IMR-90 (cell line): ENCODE data around the gene UCHL1. TPM values are rescaled to one million over a fixed set of nuclear protein-coding genes. Genes with fewer than 3 reads are reported as not detected.

Source experiments
- ATAC-seq: fragments of 200-7000 bp; cut with Tn5 transposase; 2 replicates; pipeline ENCODE4 v1.9.1; 2020; ENCODE audit warnings: low read depth, mild to moderate bottlenecking, moderate library complexity
- BruUV-seq: library from RNA; stranded (reverse); fragments of 400-500 nt; replicated peaks from 2 replicates; lab custom pipeline; 2021; lab: Mats Ljungman, UMichigan
- CTCF ChIA-PET: fragments of 300-600 bp; formaldehyde crosslinking; extraction: SDS; loops from one replicate; lab custom pipeline; 2021; ENCODE audit warnings: antibody characterized with exemption; lab: Yijun Ruan, JAX
- POLR2A ChIA-PET: fragments of 300-600 bp; sonication (Branson Sonifier 250); formaldehyde crosslinking; loops from one replicate; lab custom pipeline; 2022; ENCODE audit warnings: antibody characterized with exemption; ENCODE audit not compliant: unreplicated experiment; lab: Charles Lee
- DNase-seq: peaks from one replicate; pipeline ENCODE4 v3.0.0; 2013
- H2AFZ ChIP-seq: replicated peaks from 2 replicates; pipeline ENCODE3; 2013; ENCODE audit warnings: low read length, mild to moderate bottlenecking; ENCODE audit not compliant: poor library complexity
- H2AK5ac ChIP-seq: 2 replicates; pipeline ENCODE4 v1.6.1; 2013; ENCODE audit warnings: low read depth, low read length, inconsistent platforms
- H2AK9ac ChIP-seq: replicated peaks from 2 replicates; pipeline ENCODE3; 2013; ENCODE audit warnings: mild to moderate bottlenecking, low read depth, low read length, moderate library complexity; ENCODE audit not compliant: poor library complexity
- H2BK120ac ChIP-seq: 2 replicates; pipeline ENCODE4 v1.6.1; 2013; ENCODE audit warnings: low read depth, low read length, inconsistent platforms
- H2BK15ac ChIP-seq: 3 replicates; pipeline ENCODE4 v1.6.1; 2013; ENCODE audit warnings: low read depth, low read length, inconsistent platforms
- H2BK20ac ChIP-seq: 2 replicates; pipeline ENCODE4 v1.6.1; 2013; ENCODE audit warnings: low read depth, mild to moderate bottlenecking, inconsistent platforms, low read length, moderate library complexity
- H2BK5ac ChIP-seq: 2 replicates; pipeline ENCODE4 v1.6.1; 2013; ENCODE audit warnings: mild to moderate bottlenecking, low read depth, low read length, inconsistent platforms; ENCODE audit not compliant: poor library complexity, severe bottlenecking
- H3K14ac ChIP-seq: replicated peaks from 2 replicates; pipeline ENCODE4 v1.6.1; 2013; ENCODE audit warnings: low read depth, low read length, inconsistent platforms
- H3K18ac ChIP-seq: 2 replicates; pipeline ENCODE4 v1.6.1; 2013; ENCODE audit warnings: low read depth, low read length, control low read depth
- H3K23ac ChIP-seq: 2 replicates; pipeline ENCODE4 v1.6.1; 2013; ENCODE audit warnings: low read depth, low read length, inconsistent platforms
- H3K27ac ChIP-seq: 2 replicates; pipeline ENCODE4 v1.5.1; 2013; ENCODE audit warnings: mild to moderate bottlenecking, control low read depth, low read length; ENCODE audit not compliant: insufficient read depth
- H3K27me3 ChIP-seq: 2 replicates; pipeline ENCODE4 v1.6.1; 2013; ENCODE audit warnings: low read length; ENCODE audit not compliant: control insufficient read depth, insufficient read depth
- H3K36me3 ChIP-seq: 2 replicates; pipeline ENCODE4 v1.6.1; 2013; ENCODE audit warnings: low read length, mixed read lengths; ENCODE audit not compliant: control insufficient read depth, insufficient read depth
- H3K4ac ChIP-seq: 2 replicates; pipeline ENCODE4 v1.6.1; 2013; ENCODE audit warnings: low read depth, low read length, inconsistent platforms
- H3K4me1 ChIP-seq: 2 replicates; pipeline ENCODE4 v1.6.1; 2013; ENCODE audit warnings: low read length, mixed read lengths; ENCODE audit not compliant: control insufficient read depth, insufficient read depth
- H3K4me2 ChIP-seq: 2 replicates; pipeline ENCODE4 v1.6.1; 2013; ENCODE audit warnings: low read depth, mild to moderate bottlenecking, control low read depth, low read length, moderate library complexity
- H3K4me3 ChIP-seq: 2 replicates; pipeline ENCODE4 v1.5.1; 2013; ENCODE audit warnings: low read depth, mild to moderate bottlenecking, control low read depth, low read length, moderate library complexity; ENCODE audit not compliant: insufficient read depth
- H3K56ac ChIP-seq: 2 replicates; pipeline ENCODE4 v1.6.1; 2013; ENCODE audit warnings: low read length, inconsistent platforms; ENCODE audit not compliant: insufficient read depth; ENCODE audit errors: extremely low read depth
- H3K79me1 ChIP-seq, 2 experiments: 2 replicates each; pipeline ENCODE4 v1.6.1; 2013; ENCODE audit warnings: low read length in 2 of 2, inconsistent platforms in 1 of 2, low read depth in 1 of 2
- H3K9ac ChIP-seq: 2 replicates; pipeline ENCODE4 v1.6.1; 2013; ENCODE audit warnings: low read depth, low read length, control low read depth
- H3K9me1 ChIP-seq: 2 replicates; pipeline ENCODE4 v1.6.1; 2013; ENCODE audit warnings: low read length, inconsistent platforms; ENCODE audit not compliant: insufficient read depth
- H3K9me3 ChIP-seq: 2 replicates; pipeline ENCODE4 v1.6.1; 2013; ENCODE audit warnings: low read length; ENCODE audit not compliant: control insufficient read depth, insufficient read depth
- H4K20me1 ChIP-seq: 2 replicates; pipeline ENCODE4 v1.6.1; 2013; ENCODE audit warnings: low read length, inconsistent platforms; ENCODE audit not compliant: insufficient read depth
- H4K5ac ChIP-seq: 2 replicates; pipeline ENCODE4 v1.6.1; 2013; ENCODE audit warnings: mild to moderate bottlenecking, low read depth, low read length, control low read depth
- H4K8ac ChIP-seq, 2 experiments: 2 replicates each; pipeline ENCODE4 v1.6.1; 2013; ENCODE audit warnings: low read depth in 2 of 2, low read length in 2 of 2, control low read depth in 1 of 2, inconsistent platforms in 1 of 2
- H4K91ac ChIP-seq: 2 replicates; pipeline ENCODE4 v1.6.1; 2013; ENCODE audit warnings: low read depth, low read length, inconsistent platforms; ENCODE audit not compliant: insufficient read depth
- FOS ChIP-seq: fragments of 150-350 bp; IDR thresholded peaks from 2 replicates; pipeline ENCODE4 v1.6.1; 2016; ENCODE audit warnings: low read depth, low read length
- MAFK ChIP-seq: IDR thresholded peaks from 2 replicates; pipeline ENCODE4 v1.6.1; 2012; ENCODE audit warnings: low read depth, low read length, improper control_type of control experiment
- MAZ ChIP-seq: IDR thresholded peaks from 2 replicates; pipeline ENCODE4 v1.6.1; 2012; ENCODE audit warnings: low read depth, mild to moderate bottlenecking, low read length, improper control_type of control experiment, moderate library complexity, borderline replicate concordance
- MXI1 ChIP-seq: IDR thresholded peaks from 2 replicates; pipeline ENCODE4 v1.6.1; 2012; ENCODE audit warnings: low read depth, mild to moderate bottlenecking, low read length, moderate library complexity, borderline replicate concordance
- NFE2L2 ChIP-seq: fragments of 150-350 bp; IDR thresholded peaks from 2 replicates; pipeline ENCODE4 v1.6.1; 2016; ENCODE audit warnings: low read depth, mild to moderate bottlenecking, low read length
- RAD21 ChIP-seq: IDR thresholded peaks from 2 replicates; pipeline ENCODE4 v1.6.1; 2012; ENCODE audit warnings: low read length, improper control_type of control experiment
- RCOR1 ChIP-seq: IDR thresholded peaks from 2 replicates; pipeline ENCODE4 v1.6.1; 2012; ENCODE audit warnings: mild to moderate bottlenecking, low read length, improper control_type of control experiment; ENCODE audit not compliant: insufficient replicate concordance
- USF2 ChIP-seq: fragments of 150-350 bp; IDR thresholded peaks from 2 replicates; pipeline ENCODE4 v1.6.1; 2017; ENCODE audit warnings: mild to moderate bottlenecking, antibody characterized with exemption, low read length, low read depth
- WGBS, 2 experiments: methylation state at CpG; one replicate each; pipeline versions ENCODE4 v1.1.5 to v1.1.7; 2013; ENCODE audit warnings: missing lambda C conversion rate in 2 of 2; ENCODE audit not compliant: insufficient read length in 1 of 2; ENCODE audit errors: extremely low coverage in 2 of 2; 5-methylcytosine and 5-hydroxymethylcytosine counted together
- dilution Hi-C: fragments of 300-500 bp; cut with HindIII; formaldehyde crosslinking; loops from one replicate; pipeline ENCODE4 v1.14.3; 2018; ENCODE audit warnings: low sequenced_read_pairs; ENCODE audit not compliant: unreplicated experiment
- in situ Hi-C: fragments of 300-500 bp; cut with MboI; formaldehyde crosslinking; loops from 3 replicates; pipeline ENCODE4 v1.14.3; 2019; ENCODE audit warnings: low sequenced_read_pairs, inconsistent platforms, mixed read lengths
- intact Hi-C: fragments of 100-400 bp; cut with micrococcal nuclease; formaldehyde crosslinking; loops from 2 replicates; pipeline ENCODE4 v1.10.0; 2022
- polyA plus RNA-seq, 3 experiments: library from polyadenylated mRNA; depleted of rRNA; stranded (reverse); fragments of >200 nt; gene quantifications; 2 replicates each; pipeline ENCODE4 v1.2.3, GENCODE V29; 2012; ENCODE audit warnings: low replicate concordance in 1 of 3
- total RNA-seq: library from RNA; depleted of rRNA; stranded (reverse); fragments of >200 nt; gene quantifications from 2 replicates; pipeline ENCODE4 v1.2.3, GENCODE V29; 2012
- TF ChIP-seq, protein P1 (sequence below): fragments of 150-350 bp; IDR thresholded peaks from 2 replicates; pipeline ENCODE4 v1.6.1; 2016; ENCODE audit warnings: low read depth, mild to moderate bottlenecking, low read length, moderate library complexity, borderline replicate concordance

Gene UCHL1
- total and polyA plus RNA-seq, 2 of the 4 experiments (the other 2 are of a cell fraction) = 972 to 2,118 TPM

- H3K9me3 ChIP-seq = no peaks in the 10 kb centered on the region
- no peak overlapping the region for H3K27ac ChIP-seq
- no peaks in the 10 kb centered on the region for H3K4me1 ChIP-seq
- no peak overlapping the region for H2BK5ac ChIP-seq
- ChIA-PET POLR2A (interaction anchor here (0.6 to 1.0 kb wide), 2 partner anchors 10 to 487 kb away, joined by 4 to 10 read pairs; no protein-coding TSS in a partner anchor), CTCF (interaction anchor here (0.6 to 1.1 kb wide), 2 partner anchors 10 to 12 kb away, joined by 3 read pairs; partner anchors contain the start of gene UCHL1)
- peaks cover 40% of the 10 kb centered on the region for H3K36me3 ChIP-seq
- H3K79me1 ChIP-seq = no peaks in the 10 kb centered on the region; a peak in 1 of 4 replicates
- in situ Hi-C loops = no loop called here
- ATAC-seq = peak; percentile 32; the same call in 1 of the 2 replicates
- H4K91ac ChIP-seq = no peak overlapping the region
- intact Hi-C loops = no loop called here
- H3K9me1 ChIP-seq = no peaks in the 10 kb centered on the region
- H2AK5ac ChIP-seq = no peak overlapping the region
- H2AFZ ChIP-seq = no peak overlapping the region
- H2BK120ac ChIP-seq = no peak overlapping the region
- H3K4me2 ChIP-seq = no peak overlapping the region
- dilution Hi-C loops = no loop called here
- no peak overlapping the region for H2BK20ac ChIP-seq
- no peak overlapping the region for H3K14ac ChIP-seq
- WGBS, 2 experiments = 100% methylated on average over 1 of the region's 7 CpGs; no CpG with 5 or more reads in 1 of the 2 experiments
- H3K23ac ChIP-seq = no peak overlapping the region
- no peak overlapping the region for H2BK15ac ChIP-seq
- TF ChIP-seq FOS = no peak
- TF ChIP-seq MAFK = no peak
- no peak for TF ChIP-seq RCOR1
- TF ChIP-seq, protein P1, sequence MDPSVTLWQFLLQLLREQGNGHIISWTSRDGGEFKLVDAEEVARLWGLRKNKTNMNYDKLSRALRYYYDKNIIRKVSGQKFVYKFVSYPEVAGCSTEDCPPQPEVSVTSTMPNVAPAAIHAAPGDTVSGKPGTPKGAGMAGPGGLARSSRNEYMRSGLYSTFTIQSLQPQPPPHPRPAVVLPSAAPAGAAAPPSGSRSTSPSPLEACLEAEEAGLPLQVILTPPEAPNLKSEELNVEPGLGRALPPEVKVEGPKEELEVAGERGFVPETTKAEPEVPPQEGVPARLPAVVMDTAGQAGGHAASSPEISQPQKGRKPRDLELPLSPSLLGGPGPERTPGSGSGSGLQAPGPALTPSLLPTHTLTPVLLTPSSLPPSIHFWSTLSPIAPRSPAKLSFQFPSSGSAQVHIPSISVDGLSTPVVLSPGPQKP = no peak
- no peak for TF ChIP-seq MAZ
- no peak for TF ChIP-seq RAD21
- no peak for TF ChIP-seq MXI1
- TF ChIP-seq NFE2L2 = no peak
- TF ChIP-seq USF2 = no peak
- H3K27me3 ChIP-seq = no peaks in the 10 kb centered on the region
- H3K4ac ChIP-seq = no peak overlapping the region
- no peak overlapping the region for H3K9ac ChIP-seq
- no peak overlapping the region for H2AK9ac ChIP-seq
- H4K5ac ChIP-seq = no peak overlapping the region
- H3K18ac ChIP-seq = no peak overlapping the region
- no peak overlapping the region for H4K8ac ChIP-seq
- no TSS peak for BruUV-seq
- no peak overlapping the region for H3K4me3 ChIP-seq
- H3K56ac ChIP-seq = no peak overlapping the region
- H4K20me1 ChIP-seq = no peaks in the 10 kb centered on the region; the same call in 1 of the 2 replicates
- no peak for DNase-seq
Measured at GRCh38 chr4:41268721-41269517, 12.2 kb downstream of the UCHL1 start.
